Astrocyte (in vitro differentiated cells and primary cell): ENCODE data around the gene MATN4. TPM values are rescaled to one million over a fixed set of nuclear protein-coding genes. Genes with fewer than 3 reads are reported as not detected.
"Not testable (repeated sequence)": the region's sequence is repeated elsewhere in the genome, so short reads cannot be mapped to it uniquely, and the experiment has no call there.

Source experiments
- DNase-seq: peaks from one replicate; pipeline ENCODE4 v3.0.0-alpha.2; 2010; ENCODE audit warnings: low read depth
- FAIRE-seq: peaks from 2 replicates; lab custom pipeline; 2011; peaks lifted over from hg19 to GRCh38; lab: Jason Lieb, UNC
- H2AFZ ChIP-seq: 2 replicates; pipeline ENCODE4 v1.6.0; 2012; ENCODE audit warnings: low read depth, low read length, inconsistent platforms
- H3K27ac ChIP-seq: 2 replicates; pipeline ENCODE4 v1.5.1; 2011; ENCODE audit warnings: low read depth, low read length, inconsistent platforms
- H3K27me3 ChIP-seq: 2 replicates; pipeline ENCODE4 v1.6.0; 2011; ENCODE audit warnings: low read length, inconsistent platforms; ENCODE audit not compliant: insufficient read depth
- H3K36me3 ChIP-seq: 2 replicates; pipeline ENCODE4 v1.5.1; 2011; ENCODE audit warnings: low read length, inconsistent platforms; ENCODE audit not compliant: insufficient read depth
- H3K4me1 ChIP-seq: 2 replicates; pipeline ENCODE4 v1.5.1; 2011; ENCODE audit warnings: low read length, inconsistent platforms; ENCODE audit not compliant: insufficient read depth
- H3K4me2 ChIP-seq: 2 replicates; pipeline ENCODE4 v1.6.0; 2012; ENCODE audit warnings: low read length, inconsistent platforms
- H3K4me3 ChIP-seq: 2 replicates; pipeline ENCODE4 v1.5.1; 2011; ENCODE audit warnings: low read depth, mild to moderate bottlenecking, low read length, inconsistent platforms; ENCODE audit not compliant: insufficient read depth
- H3K79me2 ChIP-seq: 2 replicates; pipeline ENCODE4 v1.6.0; 2012; ENCODE audit warnings: mild to moderate bottlenecking, low read length, inconsistent platforms; ENCODE audit not compliant: insufficient read depth
- H3K9ac ChIP-seq: 2 replicates; pipeline ENCODE4 v1.6.0; 2012; ENCODE audit warnings: mild to moderate bottlenecking, low read length, inconsistent platforms
- H3K9me3 ChIP-seq: 2 replicates; pipeline ENCODE4 v1.5.1; 2012; ENCODE audit warnings: low read depth, mild to moderate bottlenecking, low read length, inconsistent platforms; ENCODE audit not compliant: insufficient read depth
- H4K20me1 ChIP-seq: 2 replicates; pipeline ENCODE4 v1.6.0; 2012; ENCODE audit warnings: low read length, inconsistent platforms; ENCODE audit not compliant: insufficient read depth
- H3K27ac Mint-ChIP-seq: one replicate; pipeline ENCODE4 v1.8.0; 2021; ENCODE audit warnings: mild to moderate bottlenecking, mixed read lengths; ENCODE audit not compliant: unreplicated experiment
- H3K27me3 Mint-ChIP-seq: one replicate; pipeline ENCODE4 v1.8.0; 2021; ENCODE audit warnings: low read depth, mixed read lengths; ENCODE audit not compliant: unreplicated experiment
- H3K36me3 Mint-ChIP-seq: one replicate; pipeline ENCODE4 v1.8.0; 2021; ENCODE audit warnings: low read depth, mixed read lengths; ENCODE audit not compliant: unreplicated experiment
- H3K4me1 Mint-ChIP-seq: one replicate; pipeline ENCODE4 v1.8.0; 2021; ENCODE audit warnings: low read depth, mixed read lengths; ENCODE audit not compliant: unreplicated experiment
- H3K4me3 Mint-ChIP-seq: one replicate; pipeline ENCODE4 v1.8.0; 2021; ENCODE audit warnings: mild to moderate bottlenecking, moderate library complexity, mixed read lengths; ENCODE audit not compliant: unreplicated experiment
- H3K9me3 Mint-ChIP-seq: one replicate; pipeline ENCODE4 v1.8.0; 2021; ENCODE audit warnings: mild to moderate bottlenecking, mixed read lengths; ENCODE audit not compliant: unreplicated experiment
- EZH2 ChIP-seq: IDR thresholded peaks from 2 replicates; pipeline ENCODE4 v1.6.1; 2012; ENCODE audit warnings: mild to moderate bottlenecking, low read length, inconsistent platforms; ENCODE audit not compliant: insufficient read depth
- total RNA-seq: library from RNA; stranded (reverse); gene quantifications from 2 replicates; pipeline ENCODE4 v1.2.1, GENCODE V29; 2021
- TF ChIP-seq, protein P1 (sequence below): IDR thresholded peaks from 2 replicates; pipeline ENCODE4 v1.5.1; 2011; ENCODE audit warnings: low read depth, mild to moderate bottlenecking, inconsistent platforms, low read length, moderate library complexity; ENCODE audit not compliant: insufficient read depth

MATN4 gene
- total RNA-seq, 1 donor from 2014 or later, result 0.20 TPM

DNA sequence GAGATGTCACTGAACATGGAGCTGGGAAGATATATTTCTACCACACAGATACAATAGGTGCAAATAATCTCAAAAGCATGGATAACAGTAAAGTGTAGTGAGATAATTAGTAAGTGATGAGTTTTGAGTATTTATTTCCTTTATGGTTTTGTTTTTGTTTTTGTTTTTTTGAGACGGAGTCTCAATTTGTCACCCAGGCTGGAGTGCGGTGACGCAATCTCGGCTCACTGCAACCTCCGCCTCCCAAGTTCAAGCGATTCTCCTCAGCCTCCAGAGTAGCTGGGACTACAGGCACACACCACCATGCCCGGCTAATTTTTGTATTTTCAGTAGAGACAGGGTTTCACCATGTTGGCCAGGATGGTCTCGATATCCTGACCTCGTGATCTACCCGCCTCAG, 42.7 kb upstream of the MATN4 start:
- not testable (repeated sequence) for H3K9ac ChIP-seq, H3K36me3 Mint-ChIP-seq, H3K9me3 ChIP-seq, H3K27me3 ChIP-seq, H3K4me3 Mint-ChIP-seq, DNase-seq, H3K27ac ChIP-seq, H3K4me2 ChIP-seq, H3K27me3 Mint-ChIP-seq, H2AFZ ChIP-seq, H3K4me3 ChIP-seq, FAIRE-seq, H3K9me3 Mint-ChIP-seq, H3K27ac Mint-ChIP-seq, H3K36me3 ChIP-seq
- peaks cover 35% of the 10 kb centered on the region for H3K4me1 Mint-ChIP-seq
- Histone ChIP-seq H4K20me1 (peaks cover 21% of the 10 kb centered on the region), H3K79me2 (peaks cover 24% of the 10 kb centered on the region), H3K4me1 (peaks cover 36% of the 10 kb centered on the region)

DNA sequence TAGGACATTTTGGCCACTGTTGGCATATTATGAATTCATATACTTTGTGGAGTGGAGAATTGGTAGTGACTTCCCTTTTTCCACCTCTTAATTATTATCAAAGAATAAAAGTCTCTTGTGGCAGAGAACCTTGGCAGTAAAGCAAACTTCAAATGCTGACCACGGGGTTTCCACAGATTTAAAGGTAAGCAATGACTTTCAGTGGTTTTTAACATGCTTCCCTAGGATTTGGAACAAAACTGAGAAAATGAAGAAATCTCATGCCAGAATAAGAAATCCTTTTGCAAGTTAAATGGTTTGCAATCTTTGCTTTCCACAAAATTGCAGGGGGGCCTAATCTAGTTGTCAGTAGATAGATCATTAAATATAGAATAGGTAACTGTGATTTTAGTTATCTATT, 42.1 kb upstream of the MATN4 start:
- Mint-ChIP-seq H3K4me3 (no peak overlapping the region), H3K27me3 (no peaks in the 10 kb centered on the region), H3K4me1 (peaks cover 35% of the 10 kb centered on the region), H3K27ac (no peak overlapping the region), H3K36me3 (no peaks in the 10 kb centered on the region), H3K9me3 (no peaks in the 10 kb centered on the region)
- TF ChIP-seq, protein P1, sequence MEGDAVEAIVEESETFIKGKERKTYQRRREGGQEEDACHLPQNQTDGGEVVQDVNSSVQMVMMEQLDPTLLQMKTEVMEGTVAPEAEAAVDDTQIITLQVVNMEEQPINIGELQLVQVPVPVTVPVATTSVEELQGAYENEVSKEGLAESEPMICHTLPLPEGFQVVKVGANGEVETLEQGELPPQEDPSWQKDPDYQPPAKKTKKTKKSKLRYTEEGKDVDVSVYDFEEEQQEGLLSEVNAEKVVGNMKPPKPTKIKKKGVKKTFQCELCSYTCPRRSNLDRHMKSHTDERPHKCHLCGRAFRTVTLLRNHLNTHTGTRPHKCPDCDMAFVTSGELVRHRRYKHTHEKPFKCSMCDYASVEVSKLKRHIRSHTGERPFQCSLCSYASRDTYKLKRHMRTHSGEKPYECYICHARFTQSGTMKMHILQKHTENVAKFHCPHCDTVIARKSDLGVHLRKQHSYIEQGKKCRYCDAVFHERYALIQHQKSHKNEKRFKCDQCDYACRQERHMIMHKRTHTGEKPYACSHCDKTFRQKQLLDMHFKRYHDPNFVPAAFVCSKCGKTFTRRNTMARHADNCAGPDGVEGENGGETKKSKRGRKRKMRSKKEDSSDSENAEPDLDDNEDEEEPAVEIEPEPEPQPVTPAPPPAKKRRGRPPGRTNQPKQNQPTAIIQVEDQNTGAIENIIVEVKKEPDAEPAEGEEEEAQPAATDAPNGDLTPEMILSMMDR, result no peak
- TF ChIP-seq EZH2, result no peak
- FAIRE-seq, result no peak
- Histone ChIP-seq H3K4me1 (peaks cover 36% of the 10 kb centered on the region), H3K9me3 (no peaks in the 10 kb centered on the region), H3K9ac (no peak overlapping the region), H2AFZ (no peak overlapping the region), H3K27ac (no peak overlapping the region), H4K20me1 (peaks cover 27% of the 10 kb centered on the region), H3K4me3 (no peak overlapping the region), H3K4me2 (no peak overlapping the region), H3K36me3 (no peaks in the 10 kb centered on the region), H3K79me2 (peaks cover 29% of the 10 kb centered on the region), H3K27me3 (no peaks in the 10 kb centered on the region)
- DNase-seq, result no peak

DNA sequence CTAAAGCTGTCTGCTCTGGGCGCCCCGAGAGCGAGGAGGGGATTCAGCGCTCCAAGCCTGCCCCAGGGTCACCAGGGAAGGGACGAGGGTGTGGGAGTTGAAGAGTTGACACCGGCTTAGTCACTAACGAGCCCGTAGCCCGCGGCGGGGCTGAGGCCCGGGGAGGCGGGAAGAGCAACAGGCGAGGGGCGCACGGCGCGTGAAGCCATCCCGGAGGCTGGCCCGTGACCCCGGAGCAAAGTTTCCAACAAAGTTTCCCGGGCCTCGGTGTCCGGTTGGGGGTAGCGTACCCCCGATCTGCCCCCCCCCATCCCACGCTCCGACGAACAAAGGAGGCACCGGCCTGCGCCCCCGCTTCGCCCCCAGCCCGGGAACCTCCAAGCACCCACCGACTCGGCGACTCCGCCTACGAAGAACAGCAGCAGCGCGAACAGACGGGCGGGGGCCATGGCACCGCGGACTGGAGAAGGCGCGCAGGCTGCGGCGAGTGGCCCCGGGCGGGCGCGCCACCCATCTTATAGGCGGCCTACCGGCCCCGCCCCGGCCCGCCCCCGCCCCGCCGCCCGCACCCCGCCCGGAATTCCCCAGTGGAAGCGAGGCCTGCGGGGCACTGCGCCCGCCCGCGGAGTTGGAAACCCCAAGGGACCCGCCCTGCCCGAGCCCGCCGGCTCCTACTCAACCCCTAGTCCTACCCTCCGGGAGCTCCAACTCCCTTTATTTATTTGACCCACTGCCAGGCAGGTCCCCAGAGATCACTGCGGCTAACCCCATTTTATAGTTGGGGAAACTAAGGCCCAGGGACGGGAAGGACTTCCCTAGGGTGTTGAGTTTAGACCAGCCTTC, 40.1 kb upstream of the MATN4 start, which contains the start of gene SDC4:
Gene SDC4 (minus strand): TSS at position 489 of the 843 bp plus-strand sequence. CDS start 40 bp downstream, at position 449.
- DNase-seq (peak; percentile 40), FAIRE-seq (no peak)
- H3K27me3 ChIP-seq, result no peaks in the 10 kb centered on the region
- TF ChIP-seq EZH2, result no peak
- TF ChIP-seq, protein P1, result no peak
- peaks cover 50% of the 10 kb centered on the region for H3K79me2 ChIP-seq
- H3K27ac Mint-ChIP-seq, result peak within 1 kb of the TSS; percentile 62
- no peaks in the 10 kb centered on the region for H3K9me3 Mint-ChIP-seq
- peak within 1 kb of the TSS; percentile 97 for H3K4me3 Mint-ChIP-seq
- H3K9ac ChIP-seq, result peak within 1 kb of the TSS; percentile 99
- no peaks in the 10 kb centered on the region for H3K36me3 ChIP-seq
- peaks cover 36% of the 10 kb centered on the region for H4K20me1 ChIP-seq
- no peaks in the 10 kb centered on the region for H3K27me3 Mint-ChIP-seq
- peak within 1 kb of the TSS; percentile 95 for H3K4me2 ChIP-seq
- peaks cover 42% of the 10 kb centered on the region for H3K4me1 ChIP-seq
- peaks cover 37% of the 10 kb centered on the region for H3K4me1 Mint-ChIP-seq
- H2AFZ ChIP-seq, result peak within 1 kb of the TSS; percentile 36
- peak within 1 kb of the TSS; percentile 92 for H3K4me3 ChIP-seq
- no peaks in the 10 kb centered on the region for H3K9me3 ChIP-seq
- H3K36me3 Mint-ChIP-seq, result no peaks in the 10 kb centered on the region
- peak within 1 kb of the TSS; percentile 90 for H3K27ac ChIP-seq
